Ascending aorta (tissue), 2 donors: ENCODE data around the gene INSYN2B. TPM values are rescaled to one million over a fixed set of nuclear protein-coding genes. Genes with fewer than 3 reads are reported as not detected.

Source experiments
- DNase-seq, 2 donors: peaks; one replicate each; pipeline ENCODE4 v3.0.0-alpha.2; 2019; ENCODE audit warnings: low spot score in 2 of 2
- H3K27ac ChIP-seq, 2 donors: fragments of 200-600 bp; sonication (generic); one replicate each; pipeline ENCODE4 v1.5.1; 2016 to 2017; ENCODE audit warnings: mild to moderate bottlenecking in 1 of 2
- H3K27me3 ChIP-seq: fragments of 200-600 bp; sonication (generic); one replicate; pipeline ENCODE4 v1.5.1; 2017
- H3K36me3 ChIP-seq, 2 donors: fragments of 200-600 bp; sonication (generic); one replicate each; pipeline ENCODE4 v1.5.1; 2016
- H3K4me1 ChIP-seq, 2 donors: fragments of 200-600 bp; sonication (generic); one replicate each; pipeline ENCODE4 v1.5.1; 2016 to 2017; ENCODE audit warnings: mild to moderate bottlenecking in 1 of 2
- H3K4me3 ChIP-seq, 2 donors: fragments of 200-600 bp; sonication (generic); one replicate each; pipeline ENCODE4 v1.5.1; 2016 to 2017; ENCODE audit warnings: mild to moderate bottlenecking in 1 of 2
- H3K9me3 ChIP-seq, 2 donors: fragments of 200-600 bp; sonication (generic); one replicate each; pipeline ENCODE4 v1.5.1; 2016
- intact Hi-C: fragments of 100-400 bp; cut with DNase I; formaldehyde crosslinking; loops from one replicate; pipeline ENCODE4 v1.15.1; 2023
- total RNA-seq: library from RNA; depleted of rRNA; stranded (reverse); fragments of >200 nt; gene quantifications from one replicate; pipeline ENCODE4 v1.1.0, GENCODE V29; 2016
- TF ChIP-seq, protein P1 (sequence below), 3 experiments: fragments of 200-600 bp in 2 of 3; fragments of 450-650 bp in 1 of 3; sonication (generic) in 2 of 3; IDR thresholded peaks; one replicate each; pipeline ENCODE4 v1.5.1; 2016 to 2019; ENCODE audit warnings: antibody characterized with exemption in 3 of 3, mild to moderate bottlenecking in 1 of 3, moderate library complexity in 1 of 3

Gene INSYN2B
- total RNA-seq, 1 donor from 2014 or later = not detected

DNA sequence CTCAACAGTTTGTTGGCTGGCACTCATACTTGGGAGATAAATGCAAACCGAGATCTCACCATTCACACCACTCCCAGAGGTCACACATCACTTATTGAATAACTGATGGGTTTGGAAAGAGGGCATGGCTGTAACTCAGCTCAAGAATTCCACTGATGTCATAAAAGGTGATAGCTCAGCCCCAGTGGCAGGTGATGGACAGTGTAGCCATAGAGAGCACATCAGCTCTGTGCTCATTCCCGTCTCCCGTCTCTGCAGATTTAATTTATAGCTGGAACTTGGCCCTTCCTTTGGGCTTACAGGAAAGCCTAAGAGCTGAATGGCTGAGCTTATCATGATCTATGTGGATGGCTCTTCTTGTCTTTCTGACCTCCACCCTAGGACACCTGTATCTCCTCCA, 59.8 kb downstream of the INSYN2B start:
- intact Hi-C loops = no loop called here
- no peaks in the 10 kb centered on the region for H3K36me3 ChIP-seq
- H3K27ac ChIP-seq = no peak overlapping the region
- no peak for DNase-seq
- TF ChIP-seq, protein P1, sequence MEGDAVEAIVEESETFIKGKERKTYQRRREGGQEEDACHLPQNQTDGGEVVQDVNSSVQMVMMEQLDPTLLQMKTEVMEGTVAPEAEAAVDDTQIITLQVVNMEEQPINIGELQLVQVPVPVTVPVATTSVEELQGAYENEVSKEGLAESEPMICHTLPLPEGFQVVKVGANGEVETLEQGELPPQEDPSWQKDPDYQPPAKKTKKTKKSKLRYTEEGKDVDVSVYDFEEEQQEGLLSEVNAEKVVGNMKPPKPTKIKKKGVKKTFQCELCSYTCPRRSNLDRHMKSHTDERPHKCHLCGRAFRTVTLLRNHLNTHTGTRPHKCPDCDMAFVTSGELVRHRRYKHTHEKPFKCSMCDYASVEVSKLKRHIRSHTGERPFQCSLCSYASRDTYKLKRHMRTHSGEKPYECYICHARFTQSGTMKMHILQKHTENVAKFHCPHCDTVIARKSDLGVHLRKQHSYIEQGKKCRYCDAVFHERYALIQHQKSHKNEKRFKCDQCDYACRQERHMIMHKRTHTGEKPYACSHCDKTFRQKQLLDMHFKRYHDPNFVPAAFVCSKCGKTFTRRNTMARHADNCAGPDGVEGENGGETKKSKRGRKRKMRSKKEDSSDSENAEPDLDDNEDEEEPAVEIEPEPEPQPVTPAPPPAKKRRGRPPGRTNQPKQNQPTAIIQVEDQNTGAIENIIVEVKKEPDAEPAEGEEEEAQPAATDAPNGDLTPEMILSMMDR (IDR thresholded peaks at IDR 0.05) = no peak
- H3K27me3 ChIP-seq = no peaks in the 10 kb centered on the region
- H3K4me3 ChIP-seq = no peak overlapping the region
- no peaks in the 10 kb centered on the region for H3K9me3 ChIP-seq
- H3K4me1 ChIP-seq = no peaks in the 10 kb centered on the region

DNA sequence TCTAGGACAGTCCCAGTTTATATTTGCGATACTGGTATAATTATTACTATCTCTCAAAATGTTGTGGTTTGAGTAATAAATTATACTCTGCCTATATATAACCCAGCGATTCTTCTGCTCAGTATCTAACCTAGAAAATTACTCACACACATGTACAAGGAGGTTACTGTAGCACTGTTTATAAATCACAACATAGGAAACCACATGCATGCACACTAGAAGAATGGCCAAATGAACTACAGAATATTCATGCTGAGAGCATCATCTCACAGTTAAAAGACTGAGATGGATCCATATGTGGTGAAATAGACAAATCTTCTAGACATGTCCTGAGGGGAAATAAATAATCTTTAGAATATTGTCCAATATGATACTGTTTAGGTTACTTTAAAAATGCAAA, 62.1 kb downstream of the INSYN2B start:
- intact Hi-C loops = no loop called here
- no peaks in the 10 kb centered on the region for H3K27me3 ChIP-seq
- TF ChIP-seq, protein P1 (IDR thresholded peaks at IDR 0.05) = no peak
- H3K9me3 ChIP-seq = no peaks in the 10 kb centered on the region
- DNase-seq = no peak
- H3K4me3 ChIP-seq = no peak overlapping the region
- no peak overlapping the region for H3K27ac ChIP-seq
- no peaks in the 10 kb centered on the region for H3K36me3 ChIP-seq
- H3K4me1 ChIP-seq = no peaks in the 10 kb centered on the region

GRCh38 chr5:169917500-169917899, 62.8 kb downstream of the INSYN2B start:
- no peaks in the 10 kb centered on the region for H3K4me1 ChIP-seq
- no peak overlapping the region for H3K4me3 ChIP-seq
- H3K27ac ChIP-seq = no peak overlapping the region
- H3K36me3 ChIP-seq = no peaks in the 10 kb centered on the region
- DNase-seq = no peak
- intact Hi-C loops = no loop called here
- TF ChIP-seq, protein P1 (IDR thresholded peaks at IDR 0.05) = no peak
- no peaks in the 10 kb centered on the region for H3K9me3 ChIP-seq
- H3K27me3 ChIP-seq = no peaks in the 10 kb centered on the region

GRCh38 chr5:169914766-169915165, 65.5 kb downstream of the INSYN2B start:
- no peak for DNase-seq
- H3K9me3 ChIP-seq = no peaks in the 10 kb centered on the region
- H3K36me3 ChIP-seq = no peaks in the 10 kb centered on the region
- H3K27ac ChIP-seq = no peak overlapping the region
- H3K27me3 ChIP-seq = no peaks in the 10 kb centered on the region
- TF ChIP-seq, protein P1 (IDR thresholded peaks at IDR 0.05) = no peak
- H3K4me1 ChIP-seq = no peaks in the 10 kb centered on the region
- intact Hi-C loops = no loop called here
- no peak overlapping the region for H3K4me3 ChIP-seq

GRCh38 chr5:169913479-169913878, 66.8 kb downstream of the INSYN2B start:
- DNase-seq = no peak
- no peaks in the 10 kb centered on the region for H3K36me3 ChIP-seq
- H3K4me3 ChIP-seq = no peak overlapping the region
- no peak overlapping the region for H3K27ac ChIP-seq
- no peaks in the 10 kb centered on the region for H3K4me1 ChIP-seq
- intact Hi-C loops = no loop called here
- TF ChIP-seq, protein P1 (IDR thresholded peaks at IDR 0.05) = no peak
- no peaks in the 10 kb centered on the region for H3K9me3 ChIP-seq
- H3K27me3 ChIP-seq = no peaks in the 10 kb centered on the region
